Skeletal muscle tissue (tissue), 4 donors: ENCODE results near the gene HTR7. TPM values are rescaled to one million over a fixed set of nuclear protein-coding genes. Genes with fewer than 3 reads are reported as not detected.

Source experiments
- H3K27ac ChIP-seq: one replicate; pipeline ENCODE4 v1.7.0; 2013; ENCODE audit warnings: mild to moderate bottlenecking, low read depth, low read length, inconsistent platforms
- H3K27me3 ChIP-seq, 3 donors: one replicate each; pipeline ENCODE4 v1.7.0; 2013; ENCODE audit warnings: low read length in 3 of 3; ENCODE audit not compliant: control insufficient read depth in 3 of 3, insufficient read depth in 3 of 3
- H3K36me3 ChIP-seq, 3 donors: one replicate each; pipeline ENCODE4 v1.7.0; 2013; ENCODE audit warnings: low read length in 3 of 3; ENCODE audit not compliant: control insufficient read depth in 3 of 3, insufficient read depth in 3 of 3
- H3K4me1 ChIP-seq, 3 donors: one replicate each; pipeline ENCODE4 v1.7.0; 2013; ENCODE audit warnings: low read length in 3 of 3, mild to moderate bottlenecking in 3 of 3; ENCODE audit not compliant: control insufficient read depth in 3 of 3, insufficient read depth in 3 of 3
- H3K4me3 ChIP-seq, 3 donors: one replicate each; pipeline ENCODE4 v1.7.0; 2013; ENCODE audit warnings: low read length in 3 of 3
- H3K9ac ChIP-seq, 3 donors: one replicate each; pipeline ENCODE4 v1.7.0; 2013; ENCODE audit warnings: low read length in 3 of 3, mild to moderate bottlenecking in 3 of 3, moderate library complexity in 2 of 3, low read depth in 1 of 3
- H3K9me3 ChIP-seq, 3 donors: one replicate each; pipeline ENCODE4 v1.7.0; 2013; ENCODE audit warnings: low read length in 3 of 3; ENCODE audit not compliant: control insufficient read depth in 3 of 3
- total RNA-seq: library from RNA; depleted of rRNA; stranded (reverse); fragments of >200 nt; gene quantifications from one replicate; pipeline ENCODE4 v1.2.3, GENCODE V29; 2014
- donor health status: Osteomylitis.

The HTR7 gene
- total RNA-seq, 1 donor from 2014 or later = under 0.01 TPM

DNA sequence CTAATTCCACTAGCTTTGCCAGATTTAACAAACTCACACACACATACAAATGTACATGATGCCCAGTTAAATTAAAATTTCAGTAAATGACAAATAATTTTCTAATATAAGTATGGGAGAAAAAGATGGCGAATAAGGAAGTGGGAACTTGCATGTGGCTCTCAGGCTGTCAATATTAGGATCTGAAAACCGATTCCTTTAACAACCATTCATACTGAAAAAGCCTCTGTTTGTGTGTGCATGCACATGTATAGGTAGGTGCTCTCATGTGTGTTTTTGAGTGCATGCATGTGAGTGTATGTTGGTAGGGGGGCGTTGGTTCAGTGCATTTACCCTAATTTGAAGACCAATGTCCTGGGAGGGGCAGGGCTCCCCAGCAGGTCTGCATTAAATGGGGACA lies 125.3 kb downstream of the HTR7 start:
- no peaks in the 10 kb centered on the region for H3K4me1 ChIP-seq
- H3K27me3 ChIP-seq = no peaks in the 10 kb centered on the region
- no peaks in the 10 kb centered on the region for H3K9me3 ChIP-seq
- H3K9ac ChIP-seq = no peak overlapping the region
- no peaks in the 10 kb centered on the region for H3K36me3 ChIP-seq
- no peak overlapping the region for H3K27ac ChIP-seq
- no peak overlapping the region for H3K4me3 ChIP-seq

DNA sequence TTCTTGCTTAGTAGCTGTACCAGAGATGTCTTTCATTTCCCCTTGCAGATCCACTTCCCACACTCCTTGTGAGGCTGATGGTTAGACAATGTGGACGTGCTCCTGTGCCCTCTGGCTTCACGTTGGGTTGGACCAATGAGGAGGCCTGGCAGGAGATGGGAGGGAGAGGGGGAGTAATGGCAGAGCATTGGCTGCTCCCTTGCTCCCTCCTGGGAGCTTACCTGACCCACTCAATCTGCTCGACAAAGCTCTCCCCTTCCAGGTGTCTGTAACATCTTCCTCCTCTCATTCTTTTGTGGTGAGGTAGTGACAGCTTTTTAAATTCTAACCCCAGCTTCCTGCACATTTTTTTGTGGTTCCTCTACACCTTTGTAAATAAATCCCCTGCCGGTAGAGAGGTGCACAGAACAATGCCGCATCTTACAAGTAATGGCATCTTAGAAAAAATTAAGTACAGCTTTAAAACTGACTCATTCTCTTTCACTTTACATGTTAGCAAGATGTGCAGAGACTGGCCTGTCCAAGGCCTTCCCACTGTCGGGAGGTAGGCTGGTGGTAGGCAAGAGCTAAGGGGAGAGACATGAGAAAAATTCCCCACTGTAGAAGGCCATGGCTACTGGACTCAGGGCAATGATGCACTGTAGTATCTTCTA lies 134.3 kb downstream of the HTR7 start:
- no peaks in the 10 kb centered on the region for H3K9me3 ChIP-seq
- H3K9ac ChIP-seq = no peak overlapping the region
- H3K4me1 ChIP-seq = no peaks in the 10 kb centered on the region
- H3K4me3 ChIP-seq = no peak overlapping the region
- no peaks in the 10 kb centered on the region for H3K36me3 ChIP-seq
- H3K27me3 ChIP-seq = no peaks in the 10 kb centered on the region
- no peak overlapping the region for H3K27ac ChIP-seq

GRCh38 chr10:90722832-90723231 lies 135.0 kb downstream of the HTR7 start:
- H3K4me1 ChIP-seq = no peaks in the 10 kb centered on the region
- H3K9me3 ChIP-seq = no peaks in the 10 kb centered on the region
- no peak overlapping the region for H3K27ac ChIP-seq
- no peaks in the 10 kb centered on the region for H3K36me3 ChIP-seq
- H3K27me3 ChIP-seq = no peaks in the 10 kb centered on the region
- H3K9ac ChIP-seq = no peak overlapping the region
- H3K4me3 ChIP-seq = no peak overlapping the region

DNA sequence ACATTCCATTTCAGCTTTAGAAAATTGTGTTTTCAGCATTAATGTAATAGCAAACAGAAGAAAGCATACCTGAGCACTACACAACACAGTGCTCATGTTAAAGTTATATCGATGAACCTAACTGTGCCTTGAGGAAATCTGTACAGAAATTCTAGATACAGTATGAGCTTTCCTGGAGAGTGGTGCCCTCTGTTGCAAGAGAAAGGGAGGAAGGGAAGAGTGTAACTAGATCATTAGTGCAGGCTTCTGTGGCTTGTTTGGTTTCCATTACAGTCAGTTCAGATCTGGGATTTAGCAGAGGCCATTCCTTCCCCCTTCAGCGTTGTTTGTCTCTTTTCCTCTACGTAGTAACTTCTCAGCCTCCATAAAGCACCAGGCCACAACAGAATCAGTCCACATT lies 139.7 kb downstream of the HTR7 start:
- H3K4me1 ChIP-seq = no peaks in the 10 kb centered on the region
- no peaks in the 10 kb centered on the region for H3K9me3 ChIP-seq
- H3K9ac ChIP-seq = no peak overlapping the region
- no peak overlapping the region for H3K27ac ChIP-seq
- H3K36me3 ChIP-seq = no peaks in the 10 kb centered on the region
- no peaks in the 10 kb centered on the region for H3K27me3 ChIP-seq
- no peak overlapping the region for H3K4me3 ChIP-seq

GRCh38 chr10:90712529-90712928 lies 145.3 kb downstream of the HTR7 start:
- no peaks in the 10 kb centered on the region for H3K27me3 ChIP-seq
- no peaks in the 10 kb centered on the region for H3K4me1 ChIP-seq
- H3K9me3 ChIP-seq = no peaks in the 10 kb centered on the region
- H3K9ac ChIP-seq = no peak overlapping the region
- no peak overlapping the region for H3K4me3 ChIP-seq
- H3K27ac ChIP-seq = no peak overlapping the region
- no peaks in the 10 kb centered on the region for H3K36me3 ChIP-seq

DNA sequence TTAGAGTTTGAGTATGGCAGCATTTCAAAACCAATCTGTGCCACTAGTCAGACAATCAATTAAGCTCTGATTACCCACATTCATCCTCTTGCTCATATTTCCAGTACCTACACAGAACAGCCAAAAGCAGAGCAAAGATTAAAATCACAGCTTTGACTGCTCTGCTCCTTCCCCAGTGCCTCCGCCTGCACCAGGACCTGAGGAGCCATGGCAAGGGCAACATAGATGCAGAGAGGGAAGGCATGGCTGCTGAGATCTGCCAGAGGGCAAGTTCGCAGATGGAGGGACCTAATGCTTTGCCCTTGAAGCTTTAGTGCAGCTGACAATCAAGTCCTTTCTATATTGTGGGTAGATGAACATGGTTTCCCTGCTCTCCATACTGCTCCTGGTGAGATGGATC lies 148.1 kb downstream of the HTR7 start:
- Histone ChIP-seq H3K27me3 (no peaks in the 10 kb centered on the region), H3K9me3 (no peaks in the 10 kb centered on the region), H3K36me3 (no peaks in the 10 kb centered on the region), H3K27ac (no peak overlapping the region), H3K4me1 (no peaks in the 10 kb centered on the region), H3K4me3 (no peak overlapping the region), H3K9ac (no peak overlapping the region)

- Histone ChIP-seq H3K36me3 (no peaks in the 10 kb centered on the region), H3K27ac (no peak overlapping the region), H3K9ac (no peak overlapping the region), H3K27me3 (no peaks in the 10 kb centered on the region), H3K4me3 (no peak overlapping the region), H3K9me3 (peaks cover 0 to 2% (median 0%) of the 10 kb centered on the region in 3 donors), H3K4me1 (no peaks in the 10 kb centered on the region)
Observed at GRCh38 chr10:90707657-90708056, 150.2 kb downstream of the HTR7 start.

DNA sequence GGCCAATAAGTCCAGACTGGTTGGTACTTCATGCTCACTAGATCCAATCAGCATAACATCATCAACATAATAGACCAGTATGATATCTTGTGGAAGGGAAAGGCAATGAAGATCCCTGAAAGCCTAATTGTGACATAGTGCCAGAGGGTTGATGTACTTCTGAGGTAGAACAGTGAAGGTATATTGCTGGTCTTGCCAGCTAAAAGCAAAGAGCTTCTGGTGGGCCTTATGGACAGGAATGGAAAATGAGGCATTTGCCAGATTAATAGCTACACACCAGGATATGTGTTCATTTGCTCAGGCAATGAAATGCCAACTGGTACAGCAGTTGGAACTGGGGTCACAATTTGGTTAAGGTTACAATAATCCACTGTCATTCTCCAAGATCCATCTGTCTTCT lies 156.4 kb downstream of the HTR7 start:
- H3K36me3 ChIP-seq = no peaks in the 10 kb centered on the region
- no peaks in the 10 kb centered on the region for H3K4me1 ChIP-seq
- no peaks in the 10 kb centered on the region for H3K27me3 ChIP-seq
- no peak overlapping the region for H3K27ac ChIP-seq
- peaks cover 0 to 2% (median 0%) of the 10 kb centered on the region in 3 donors for H3K9me3 ChIP-seq
- no peak overlapping the region for H3K4me3 ChIP-seq
- no peak overlapping the region for H3K9ac ChIP-seq

DNA sequence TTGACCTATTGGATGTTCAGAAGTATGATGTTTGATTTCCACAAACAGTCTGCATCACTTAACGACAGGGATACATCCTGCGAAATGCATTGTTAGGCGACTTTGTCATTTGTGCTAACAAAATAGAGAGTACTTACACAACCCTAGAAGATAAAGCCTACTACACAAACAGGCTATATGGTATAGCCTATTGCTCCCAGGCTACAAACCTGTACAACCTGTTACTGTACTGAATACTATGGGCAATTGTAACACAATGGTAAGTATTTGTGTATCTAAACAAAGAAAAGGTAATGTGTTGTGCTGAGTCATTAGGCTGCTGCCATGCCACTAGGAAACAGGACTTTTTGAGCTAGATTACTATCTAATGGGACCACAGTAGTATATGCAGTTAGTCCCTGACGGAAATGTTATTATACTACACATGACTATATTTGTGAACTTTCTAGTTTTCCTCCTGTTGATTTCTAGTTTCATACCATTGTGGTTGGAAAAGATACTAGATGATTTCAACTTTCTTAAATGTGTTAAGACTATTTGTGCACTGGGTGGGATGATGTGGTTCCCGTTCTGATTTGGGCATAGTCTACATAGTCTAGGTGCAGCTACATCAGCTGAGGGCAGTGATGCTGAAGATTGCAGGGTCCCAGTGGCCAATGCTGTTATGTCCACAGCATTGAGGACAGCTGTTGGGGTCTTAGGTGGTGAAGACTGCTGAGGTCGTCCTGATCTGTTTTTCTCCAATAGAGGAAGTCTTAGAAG lies 161.7 kb downstream of the HTR7 start:
- H3K27ac ChIP-seq = no peak overlapping the region
- peaks cover 0 to 2% (median 0%) of the 10 kb centered on the region in 3 donors for H3K9me3 ChIP-seq
- no peaks in the 10 kb centered on the region for H3K4me1 ChIP-seq
- H3K4me3 ChIP-seq = no peak overlapping the region
- H3K9ac ChIP-seq = no peak overlapping the region
- H3K36me3 ChIP-seq = no peaks in the 10 kb centered on the region
- no peaks in the 10 kb centered on the region for H3K27me3 ChIP-seq
